Stomach (tissue), 4 donors: ENCODE measurements around the gene LTF.

Experiments used
- CTCF ChIP-seq, 7 experiments: fragments of 450-650 bp in 4 of 7; fragments of 200-600 bp in 3 of 7; sonication (generic) in 3 of 7; IDR thresholded peaks; one replicate each; pipeline ENCODE4 v1.5.1; 2016 to 2019; ENCODE audit warnings: antibody characterized with exemption in 7 of 7, control low read depth in 2 of 7, mild to moderate bottlenecking in 1 of 7
- POLR2AphosphoS5 ChIP-seq, 3 donors: sonication (generic); formaldehyde crosslinking; IDR thresholded peaks; one replicate each; pipeline ENCODE4 v1.6.1; 2016; ENCODE audit warnings: antibody characterized with exemption in 3 of 3

- peak in 1 of 3 donors; percentile 28 for TF ChIP-seq POLR2AphosphoS5 (IDR thresholded peaks at IDR 0.05)
- no peak for TF ChIP-seq CTCF (IDR thresholded peaks at IDR 0.05)
These were observed 1.6 kb upstream of the LTF start for GRCh38 chr3:46466273-46466672.
